Raji (cell line): ENCODE data around the gene MAN2A1.

Experiments
- POLR2A ChIP-seq: IDR thresholded peaks from 2 replicates; pipeline ENCODE4 v1.6.1; 2011; ENCODE audit warnings: low read depth, low read length, control low read depth; ENCODE audit not compliant: insufficient read depth

MAN2A1 gene

DNA sequence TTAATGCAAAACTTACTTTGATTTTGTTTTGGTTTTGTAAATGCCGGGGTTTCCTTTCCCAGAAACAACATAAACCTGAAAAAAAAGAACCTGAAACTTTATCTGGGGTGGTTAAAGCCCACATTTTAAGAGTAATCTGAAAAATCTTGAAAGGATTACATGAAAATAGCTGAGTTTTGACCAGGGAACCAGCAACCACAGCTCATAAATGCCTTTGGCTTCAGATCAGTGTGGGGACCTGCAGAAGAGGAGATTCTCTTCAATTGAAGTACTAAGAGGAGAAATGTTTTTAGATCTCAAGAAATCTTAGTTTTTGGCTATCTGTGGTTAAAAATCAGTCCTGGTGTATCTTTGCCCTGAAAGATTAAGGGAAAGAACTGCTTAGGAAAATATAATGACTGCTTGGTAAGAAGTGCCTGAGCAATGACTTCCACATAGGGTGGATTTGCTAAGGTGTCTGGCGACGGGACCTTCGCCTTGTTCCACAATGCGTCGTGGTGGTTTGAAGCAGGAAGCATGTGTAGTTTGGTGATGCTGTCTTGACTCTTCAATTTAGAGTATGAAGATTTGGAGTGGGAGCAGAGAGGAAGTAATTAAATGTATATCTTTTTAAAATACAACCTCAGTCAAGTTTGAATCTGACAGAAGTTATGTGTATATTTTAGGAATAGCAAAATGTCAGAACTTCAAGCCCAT lies 186.5 kb downstream of the MAN2A1 start:
- no peak for TF ChIP-seq POLR2A

DNA sequence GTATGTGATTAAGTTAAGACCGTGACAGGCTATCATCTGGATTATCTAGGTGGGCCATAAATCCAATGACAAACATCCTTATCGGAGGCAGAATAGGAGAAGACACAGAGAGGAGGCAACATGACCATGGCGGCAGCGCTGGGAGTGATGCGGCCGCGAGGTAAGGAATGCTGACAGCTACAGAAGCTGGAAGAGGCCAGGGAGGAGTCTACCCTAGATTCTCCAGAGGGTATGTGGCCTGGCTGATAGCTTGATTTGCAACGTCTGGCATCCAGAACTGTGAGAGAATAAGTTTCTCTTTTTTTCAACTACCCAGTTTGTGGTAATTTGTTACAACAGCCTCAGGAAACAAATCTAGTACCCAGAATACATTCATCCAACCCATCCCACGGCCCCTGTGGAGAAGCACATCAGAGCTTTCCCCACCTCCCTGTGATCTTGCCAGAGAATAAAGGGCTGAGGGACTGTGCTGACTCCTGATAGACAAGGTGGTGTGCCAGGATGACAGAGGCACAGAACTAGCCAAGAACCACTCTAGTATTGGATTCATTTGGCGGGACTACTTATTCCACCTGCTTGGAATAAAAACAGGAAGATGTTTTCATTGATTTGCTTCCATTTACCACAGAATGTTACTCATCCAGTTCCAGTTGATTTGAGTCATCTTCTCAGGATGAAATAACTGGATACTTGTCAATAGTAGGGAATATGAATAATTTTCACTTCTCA lies 187.4 kb downstream of the MAN2A1 start:
- TF ChIP-seq POLR2A: no peak

DNA sequence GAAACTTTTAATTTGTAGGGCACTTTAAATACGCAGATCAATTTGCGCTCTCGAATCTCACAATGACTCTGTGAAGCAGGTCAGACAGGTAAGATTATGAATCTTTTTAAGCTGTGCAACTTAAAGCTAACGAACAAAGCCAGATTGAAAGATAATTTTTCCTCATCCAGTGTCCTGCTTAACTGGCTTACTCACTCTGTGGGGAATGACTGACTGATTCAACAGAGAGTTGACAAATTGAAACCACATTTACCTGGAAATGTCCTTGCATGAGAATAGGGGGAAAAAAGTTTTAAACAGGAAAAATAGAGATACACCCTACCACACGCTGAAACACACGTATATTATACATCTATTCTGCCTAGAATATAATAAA lies 187.9 kb downstream of the MAN2A1 start:
- no peak for TF ChIP-seq POLR2A

DNA sequence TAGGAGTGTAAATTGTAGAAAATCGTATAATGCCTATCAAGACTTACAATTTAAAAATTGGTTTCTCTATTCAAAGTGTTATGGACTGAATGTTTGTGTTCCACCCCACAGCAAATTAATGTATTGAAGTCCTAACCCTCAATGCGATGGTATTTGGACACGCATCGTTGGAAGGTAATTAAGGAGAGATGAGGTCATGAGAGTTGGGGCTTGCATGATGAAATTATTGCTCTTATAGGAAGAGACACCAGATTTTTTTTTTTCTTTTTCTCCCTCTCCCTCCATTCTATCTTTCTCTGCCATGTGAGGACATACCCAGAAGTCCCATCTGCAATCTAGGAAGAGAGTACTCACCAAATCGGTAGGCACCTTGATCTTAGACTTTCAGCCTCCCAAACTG lies 189.2 kb downstream of the MAN2A1 start:
- TF ChIP-seq POLR2A: no peak

DNA sequence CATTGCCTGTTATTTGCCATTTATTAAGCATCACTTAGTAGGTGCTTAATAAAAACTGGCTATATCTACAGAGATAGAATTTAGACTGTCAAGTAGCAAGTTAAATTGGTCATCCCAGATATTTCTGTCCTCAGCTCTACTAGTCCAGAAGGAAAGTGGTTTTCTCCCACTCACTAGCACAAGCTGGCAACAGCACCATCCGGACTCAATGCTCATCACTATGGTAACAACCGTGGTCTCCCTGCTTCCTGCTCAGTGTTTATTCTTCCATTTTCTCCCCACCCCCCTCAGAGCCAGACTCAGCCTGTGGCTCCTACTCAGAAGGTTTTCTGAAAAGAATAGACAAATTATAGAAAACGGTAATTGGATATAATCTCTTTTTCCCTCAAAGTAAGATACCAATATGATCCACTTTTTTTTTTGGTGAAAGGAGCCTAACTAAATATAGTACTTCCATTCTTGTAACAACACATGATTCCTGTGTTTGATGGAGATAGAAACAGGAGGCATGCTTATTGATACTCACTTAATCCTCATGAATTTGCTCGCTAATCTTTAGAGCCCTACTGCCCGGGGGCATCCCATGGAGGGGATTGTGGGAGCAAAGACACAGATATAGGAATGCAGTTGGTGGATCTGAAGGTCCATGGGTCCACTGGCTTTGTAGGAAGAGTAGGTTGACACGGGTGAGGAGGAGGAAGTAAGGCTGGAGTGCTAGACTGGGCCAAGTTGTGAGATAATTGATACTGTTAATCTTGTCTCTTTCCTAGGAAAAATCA lies 191.4 kb downstream of the MAN2A1 start:
- TF ChIP-seq POLR2A: no peak

DNA sequence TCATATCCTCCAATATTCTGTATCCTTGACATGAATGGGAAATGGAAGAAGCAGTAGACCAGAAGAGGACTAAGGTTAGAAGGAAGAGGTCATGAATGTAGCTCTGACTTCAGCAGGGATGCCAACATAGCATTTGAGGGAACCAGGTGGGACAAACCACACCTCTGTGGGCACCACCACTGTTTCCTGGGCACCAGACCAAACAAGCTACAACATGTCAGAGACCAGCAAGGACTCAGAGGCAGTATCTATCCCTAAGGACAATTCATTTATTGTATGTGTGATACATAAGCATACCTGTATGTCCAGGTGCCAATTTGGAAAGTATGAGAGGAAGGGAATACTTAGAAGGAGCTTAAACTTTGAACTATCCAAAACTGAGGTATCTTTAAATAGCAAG lies 192.8 kb downstream of the MAN2A1 start:
- no peak for TF ChIP-seq POLR2A

DNA sequence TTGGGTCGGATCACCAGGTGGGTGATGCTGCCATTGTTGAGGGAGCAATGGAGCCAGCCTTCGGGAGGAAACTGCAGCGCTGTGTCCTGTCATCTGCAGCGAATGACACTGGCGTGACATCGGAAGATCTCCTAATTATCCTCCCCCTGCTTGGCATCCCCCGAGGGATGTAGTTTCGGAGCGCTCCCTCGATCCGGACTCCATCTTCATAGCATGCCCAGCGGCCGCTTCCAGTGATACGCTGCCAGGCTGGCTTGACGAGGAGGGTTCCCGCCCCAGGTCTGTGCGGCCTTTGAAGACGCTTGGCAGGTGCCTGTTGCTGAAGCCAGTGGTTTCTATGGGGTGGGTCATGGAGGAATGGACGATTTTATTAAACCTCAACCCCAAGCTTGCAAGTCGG lies 194.9 kb downstream of the MAN2A1 start:
- no peak for TF ChIP-seq POLR2A

DNA sequence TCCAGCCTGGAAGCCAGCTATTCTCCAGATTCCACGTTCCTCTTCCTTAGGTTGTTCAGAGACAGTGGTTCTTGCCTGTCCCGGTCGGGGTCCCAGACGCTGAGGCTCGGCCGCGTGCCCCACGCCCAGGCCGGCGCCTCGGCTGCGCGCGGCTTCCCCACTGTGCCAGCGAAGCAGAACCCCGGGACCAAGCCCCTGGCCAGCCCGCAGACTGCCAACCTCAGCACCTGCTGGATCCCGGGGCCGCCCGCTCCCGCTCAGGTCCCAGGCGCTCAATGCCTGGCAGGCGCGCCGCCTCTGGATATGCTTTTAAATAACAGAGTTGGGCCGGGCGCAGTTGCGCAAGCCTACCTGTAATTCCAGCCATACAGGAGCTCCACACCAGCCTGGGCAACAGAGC lies 195.5 kb downstream of the MAN2A1 start:
- TF ChIP-seq POLR2A: no peak

DNA sequence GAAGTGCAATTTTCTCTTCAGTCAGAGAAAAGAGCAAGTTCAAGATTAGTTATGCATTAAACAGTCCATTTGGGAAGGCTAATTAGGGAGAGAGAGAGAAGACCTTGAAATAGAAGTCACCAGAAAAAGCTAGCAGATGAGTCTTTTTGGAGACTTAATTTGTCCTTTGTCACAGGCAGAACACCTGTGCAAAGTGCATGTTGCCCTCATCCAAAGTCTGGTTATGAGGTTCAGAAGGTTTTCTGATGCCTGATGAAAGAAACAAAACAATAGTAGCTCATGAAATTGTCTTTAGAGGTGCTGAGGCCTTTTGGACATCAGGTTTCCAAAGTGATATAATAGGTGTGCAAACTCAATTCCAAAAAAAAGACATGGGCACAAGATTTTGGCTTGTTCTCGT lies 199.3 kb downstream of the MAN2A1 start:
- TF ChIP-seq POLR2A: no peak

DNA sequence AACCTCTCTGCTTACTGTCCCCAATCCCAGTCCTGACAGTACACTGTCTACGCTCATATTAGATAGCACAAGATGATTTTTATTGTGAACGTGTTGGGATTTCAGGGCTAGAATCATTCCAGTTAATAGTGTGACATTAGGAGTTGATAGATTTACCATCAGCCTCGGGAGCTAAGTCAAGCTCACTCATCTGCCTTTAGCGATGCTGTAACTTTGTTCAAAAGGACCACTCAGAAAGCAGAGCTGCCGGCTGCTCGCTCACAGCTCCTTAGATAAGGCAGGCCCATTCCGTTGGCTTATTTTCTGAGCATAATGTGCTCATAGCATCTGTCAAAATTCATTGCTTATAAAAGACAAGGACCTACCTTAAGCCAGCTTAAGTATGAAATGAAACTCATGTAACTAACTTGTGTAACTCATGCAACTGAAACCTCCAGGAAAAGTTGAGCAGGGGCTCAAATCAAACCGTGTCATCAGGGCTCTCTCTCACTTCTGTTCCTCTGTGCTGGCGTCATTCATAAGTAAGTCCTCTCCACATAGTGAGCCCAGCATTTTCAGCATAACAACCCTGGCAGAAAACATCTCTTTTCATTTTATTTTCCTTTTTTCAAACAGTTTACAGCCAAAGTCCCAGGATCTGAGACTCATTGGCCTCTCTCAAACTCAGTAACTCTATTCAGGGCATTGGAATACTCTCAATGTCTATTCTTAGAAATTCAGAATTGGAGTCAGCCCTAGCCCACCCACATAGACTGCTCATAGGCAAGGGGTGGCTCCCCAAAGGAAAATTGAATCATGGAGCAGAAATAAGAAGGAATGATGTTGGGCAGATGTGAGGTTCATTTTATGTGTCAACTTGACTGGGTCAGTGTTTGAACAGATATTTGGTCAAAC lies 208.8 kb downstream of the MAN2A1 start:
- no peak for TF ChIP-seq POLR2A

DNA sequence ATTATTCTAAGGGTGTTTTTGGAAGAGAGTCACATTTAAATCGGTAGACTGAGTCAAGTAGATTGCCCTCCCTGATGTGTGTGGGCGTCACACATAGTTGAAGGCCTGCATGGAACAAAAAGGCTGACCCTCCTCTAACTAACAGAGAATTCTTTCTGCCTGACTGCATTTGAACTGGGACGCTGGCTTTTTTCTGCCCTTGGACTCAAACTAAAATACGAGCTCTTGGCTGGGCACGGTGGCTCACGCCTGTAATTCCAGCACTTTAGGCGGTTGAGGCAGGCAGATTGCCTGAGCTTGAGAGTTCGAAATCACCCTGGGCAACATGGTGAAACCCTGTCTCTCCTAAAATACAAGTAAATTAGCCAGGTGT lies 209.4 kb downstream of the MAN2A1 start:
- TF ChIP-seq POLR2A: no peak

DNA sequence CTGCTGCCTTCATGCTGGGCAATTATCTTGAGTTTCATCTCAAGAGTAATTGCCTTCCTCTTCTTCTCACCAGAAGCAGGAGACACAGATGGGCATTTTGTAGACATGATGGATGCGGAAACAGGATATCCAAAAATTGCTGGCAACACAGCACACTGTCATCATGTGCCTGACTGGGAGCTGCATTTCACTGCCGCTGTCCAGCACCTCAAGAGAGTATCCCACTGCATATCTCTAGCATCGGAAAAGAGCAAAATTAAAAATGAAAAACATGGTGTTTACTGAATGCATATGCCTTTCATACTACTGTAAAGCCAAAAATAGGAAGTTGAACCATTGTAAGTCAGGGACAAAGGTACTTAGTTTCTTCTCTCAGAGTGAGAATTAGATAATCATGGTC lies 210.7 kb downstream of the MAN2A1 start:
- no peak for TF ChIP-seq POLR2A

DNA sequence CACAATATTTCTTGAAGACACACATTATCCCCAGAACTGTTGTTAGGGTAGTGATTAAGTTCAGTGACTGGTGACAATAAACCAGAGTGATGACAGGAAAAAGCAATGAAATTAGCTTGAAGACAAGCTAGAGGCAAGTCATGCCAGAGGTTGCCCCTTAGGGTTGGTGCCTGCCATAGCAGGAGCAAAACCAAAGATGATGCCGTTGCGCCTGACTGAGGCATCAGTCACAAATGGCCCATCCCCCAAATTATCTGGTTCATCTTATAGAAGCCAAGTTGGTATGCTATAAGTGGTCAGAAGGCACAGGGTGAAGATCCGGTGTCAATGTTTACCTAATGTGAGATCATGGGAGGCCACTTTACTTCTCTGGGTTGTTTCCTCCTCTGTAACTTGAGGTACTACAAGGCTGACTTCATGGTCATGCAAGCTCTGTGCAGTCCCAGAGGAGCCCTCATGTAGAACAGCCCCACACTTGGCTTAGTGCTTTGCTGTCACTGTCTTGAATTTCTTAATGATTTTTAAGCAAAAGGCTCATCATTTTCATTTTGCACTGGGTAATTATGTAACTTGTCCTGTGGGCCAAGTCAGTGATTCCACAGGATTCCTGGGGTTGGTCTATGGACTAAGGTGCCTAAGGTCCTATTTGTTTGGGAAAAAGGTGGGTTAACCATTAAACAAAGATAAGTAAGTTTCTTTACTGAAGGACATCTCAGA lies 211.3 kb downstream of the MAN2A1 start:
- TF ChIP-seq POLR2A: no peak

DNA sequence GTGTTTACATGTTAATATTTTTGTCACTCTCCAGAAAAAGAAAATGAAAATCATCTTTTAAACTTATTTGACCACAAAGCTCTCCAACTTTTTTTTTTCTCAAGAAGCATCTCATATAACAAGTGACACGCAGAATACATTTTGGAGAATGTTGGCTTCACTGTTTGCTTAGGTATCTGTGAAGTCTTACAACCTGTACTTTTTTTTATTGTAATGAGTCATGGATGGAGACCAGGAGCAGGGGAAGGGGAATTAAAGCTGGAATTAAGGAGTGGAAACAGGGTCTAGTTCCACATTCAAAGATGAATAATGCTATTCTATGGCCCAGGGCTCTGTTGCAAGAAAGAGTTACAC lies 211.9 kb downstream of the MAN2A1 start:
- no peak for TF ChIP-seq POLR2A

DNA sequence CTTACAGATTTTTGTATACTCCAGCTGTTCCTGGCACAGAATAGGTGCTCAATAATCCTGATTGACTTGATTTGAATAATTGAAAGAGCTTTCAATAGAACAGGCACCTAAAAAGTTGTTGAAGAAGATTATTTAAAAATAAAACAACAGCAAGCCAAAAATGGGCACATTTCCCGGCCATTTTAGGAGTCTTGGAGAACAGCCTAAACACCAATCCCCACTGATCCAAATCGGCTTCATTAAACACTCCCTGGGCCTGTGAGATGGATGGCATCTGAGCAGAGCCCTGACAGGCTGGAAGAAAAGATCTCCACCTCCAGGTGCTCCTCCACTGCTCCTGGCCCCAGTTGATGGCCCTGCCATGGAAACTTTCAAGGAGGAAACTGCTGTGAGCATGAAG lies 213.3 kb downstream of the MAN2A1 start:
- no peak for TF ChIP-seq POLR2A

DNA sequence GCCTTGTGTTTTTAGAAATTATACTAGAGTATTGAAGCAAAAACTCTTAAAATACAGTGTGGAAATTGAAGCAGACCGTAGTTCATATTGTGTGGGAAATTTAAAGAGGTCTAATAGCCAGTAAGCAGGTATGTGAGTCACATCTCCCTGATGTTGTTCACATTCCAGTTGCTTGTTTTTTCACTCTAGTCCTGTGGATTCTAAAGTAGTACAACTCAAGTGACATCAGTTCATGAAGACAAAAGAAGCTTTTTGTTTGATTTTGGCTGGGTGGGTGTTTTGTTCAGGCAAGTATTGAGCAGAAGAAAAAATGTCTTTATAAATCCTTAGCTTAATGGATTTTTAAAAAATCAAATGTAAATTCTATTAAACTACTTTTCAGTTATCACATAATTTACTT lies 216.2 kb downstream of the MAN2A1 start:
- no peak for TF ChIP-seq POLR2A
